ENCODE results near the gene ACBD4.

DNA sequence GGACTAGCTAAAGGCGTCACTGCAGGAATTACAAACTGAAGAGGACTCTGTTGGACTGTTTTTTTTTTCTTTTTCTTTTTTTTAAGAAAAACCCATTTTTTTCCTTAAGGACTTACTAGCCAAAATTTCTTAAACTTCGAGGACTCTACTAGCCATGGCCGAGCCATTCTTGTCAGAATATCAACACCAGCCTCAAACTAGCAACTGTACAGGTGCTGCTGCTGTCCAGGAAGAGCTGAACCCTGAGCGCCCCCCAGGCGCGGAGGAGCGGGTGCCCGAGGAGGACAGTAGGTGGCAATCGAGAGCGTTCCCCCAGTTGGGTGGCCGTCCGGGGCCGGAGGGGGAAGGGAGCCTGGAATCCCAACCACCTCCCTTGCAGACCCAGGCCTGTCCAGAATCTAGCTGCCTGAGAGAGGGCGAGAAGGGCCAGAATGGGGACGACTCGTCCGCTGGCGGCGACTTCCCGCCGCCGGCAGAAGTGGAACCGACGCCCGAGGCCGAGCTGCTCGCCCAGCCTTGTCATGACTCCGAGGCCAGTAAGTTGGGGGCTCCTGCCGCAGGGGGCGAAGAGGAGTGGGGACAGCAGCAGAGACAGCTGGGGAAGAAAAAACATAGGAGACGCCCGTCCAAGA is 13.7 kb downstream of the ACBD4 start:
- TF ChIP-seq, protein P1, sequence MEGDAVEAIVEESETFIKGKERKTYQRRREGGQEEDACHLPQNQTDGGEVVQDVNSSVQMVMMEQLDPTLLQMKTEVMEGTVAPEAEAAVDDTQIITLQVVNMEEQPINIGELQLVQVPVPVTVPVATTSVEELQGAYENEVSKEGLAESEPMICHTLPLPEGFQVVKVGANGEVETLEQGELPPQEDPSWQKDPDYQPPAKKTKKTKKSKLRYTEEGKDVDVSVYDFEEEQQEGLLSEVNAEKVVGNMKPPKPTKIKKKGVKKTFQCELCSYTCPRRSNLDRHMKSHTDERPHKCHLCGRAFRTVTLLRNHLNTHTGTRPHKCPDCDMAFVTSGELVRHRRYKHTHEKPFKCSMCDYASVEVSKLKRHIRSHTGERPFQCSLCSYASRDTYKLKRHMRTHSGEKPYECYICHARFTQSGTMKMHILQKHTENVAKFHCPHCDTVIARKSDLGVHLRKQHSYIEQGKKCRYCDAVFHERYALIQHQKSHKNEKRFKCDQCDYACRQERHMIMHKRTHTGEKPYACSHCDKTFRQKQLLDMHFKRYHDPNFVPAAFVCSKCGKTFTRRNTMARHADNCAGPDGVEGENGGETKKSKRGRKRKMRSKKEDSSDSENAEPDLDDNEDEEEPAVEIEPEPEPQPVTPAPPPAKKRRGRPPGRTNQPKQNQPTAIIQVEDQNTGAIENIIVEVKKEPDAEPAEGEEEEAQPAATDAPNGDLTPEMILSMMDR (IDR thresholded peaks at IDR 0.05), result peak; percentile 75
- TF ChIP-seq EZH2 (IDR thresholded peaks at IDR 0.05), result no peak
- no peak for TF ChIP-seq EZH2phosphoT487 (IDR thresholded peaks at IDR 0.05)
